KG1 (cell line): ENCODE data around the gene SHC4.
"Not testable (repeated sequence)": the region's sequence is repeated elsewhere in the genome, so short reads cannot be mapped to it uniquely, and the experiment has no call there.

Source experiments
- DNase-seq: peaks from one replicate; lab custom pipeline; 2025; lab: John Stamatoyannopoulos, UW

SHC4 gene, protein sequence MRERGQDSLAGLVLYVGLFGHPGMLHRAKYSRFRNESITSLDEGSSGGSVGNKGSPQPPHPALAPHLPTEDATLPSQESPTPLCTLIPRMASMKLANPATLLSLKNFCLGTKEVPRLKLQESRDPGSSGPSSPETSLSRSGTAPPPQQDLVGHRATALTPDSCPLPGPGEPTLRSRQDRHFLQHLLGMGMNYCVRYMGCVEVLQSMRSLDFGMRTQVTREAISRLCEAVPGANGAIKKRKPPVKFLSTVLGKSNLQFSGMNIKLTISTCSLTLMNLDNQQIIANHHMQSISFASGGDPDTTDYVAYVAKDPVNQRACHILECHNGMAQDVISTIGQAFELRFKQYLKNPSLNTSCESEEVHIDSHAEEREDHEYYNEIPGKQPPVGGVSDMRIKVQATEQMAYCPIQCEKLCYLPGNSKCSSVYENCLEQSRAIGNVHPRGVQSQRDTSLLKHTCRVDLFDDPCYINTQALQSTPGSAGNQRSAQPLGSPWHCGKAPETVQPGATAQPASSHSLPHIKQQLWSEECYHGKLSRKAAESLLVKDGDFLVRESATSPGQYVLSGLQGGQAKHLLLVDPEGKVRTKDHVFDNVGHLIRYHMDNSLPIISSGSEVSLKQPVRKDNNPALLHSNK

DNA sequence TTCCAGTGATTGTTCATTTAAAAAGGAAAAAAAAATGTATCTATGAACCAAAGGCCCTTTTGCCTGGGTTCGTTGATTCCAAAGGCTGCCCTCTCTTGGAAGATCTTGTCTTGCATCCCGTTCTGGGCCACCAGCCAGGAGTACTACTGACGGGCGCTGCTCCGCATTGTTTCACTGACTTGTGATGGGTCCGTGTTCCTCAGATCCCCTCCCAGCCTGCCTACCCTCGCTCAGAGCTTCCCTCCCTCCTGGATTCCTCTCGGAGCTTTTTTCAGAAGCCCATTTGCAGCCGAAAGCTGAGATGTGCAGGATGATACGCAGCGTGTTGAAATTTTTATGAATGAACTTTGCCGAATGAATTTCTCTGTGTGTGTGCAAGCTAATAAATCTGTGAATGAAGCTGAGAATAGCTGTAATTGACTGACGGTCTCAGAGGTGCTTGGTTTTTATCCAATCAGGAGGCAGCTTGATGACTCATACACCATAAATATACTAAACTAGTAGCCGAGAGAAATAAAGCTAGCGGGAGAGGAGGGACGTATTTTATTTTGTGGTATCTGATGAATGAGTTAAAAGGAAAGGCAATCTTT lies at the start of gene SHC4:
Gene SHC4, minus strand, starts transcription at position 396 of the 590 bp plus-strand sequence. CDS start 904 bp downstream, outside the sequence.
- DNase-seq: no peak

- DNase-seq: no peak
Measured at GRCh38 chr15:48999314-48999713, 35.6 kb upstream of the SHC4 start.

DNA sequence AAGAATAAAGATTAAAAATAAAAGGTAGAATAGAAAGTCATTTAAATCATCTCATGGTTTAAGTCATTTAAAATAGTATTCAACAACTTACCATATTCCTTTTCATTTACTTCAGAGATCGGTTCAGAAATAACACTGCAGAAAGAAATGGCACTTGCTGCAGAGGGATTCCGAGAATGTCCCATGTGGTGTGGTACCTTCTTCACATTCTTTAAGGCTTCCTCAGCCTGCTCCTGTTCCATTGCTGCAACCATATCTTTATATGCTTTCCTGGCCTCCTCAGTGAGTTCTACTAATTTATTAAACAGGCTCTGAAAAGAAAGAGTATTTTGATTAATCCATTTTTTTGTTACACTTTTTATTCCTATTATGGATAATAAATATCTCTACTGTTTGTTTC lies 32.6 kb upstream of the SHC4 start:
- no peak for DNase-seq

DNA sequence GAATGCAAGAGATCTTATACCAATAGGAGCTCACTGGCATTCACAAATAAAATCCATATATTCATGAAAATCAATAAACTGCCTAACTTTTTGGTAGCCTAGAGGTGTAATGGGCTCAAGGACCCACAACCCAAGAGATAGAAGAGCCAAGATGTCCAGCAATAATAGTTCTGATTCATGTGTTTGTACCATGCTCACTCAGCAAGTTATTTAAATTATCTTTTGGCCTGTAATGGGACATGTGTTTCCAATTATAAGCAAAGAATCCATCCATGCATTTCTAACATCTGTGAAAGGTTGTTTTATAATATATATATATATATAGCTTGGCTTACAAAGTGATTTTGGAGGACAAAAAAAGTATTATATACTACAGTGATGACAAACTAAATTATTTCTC lies 29.7 kb upstream of the SHC4 start:
- DNase-seq: no peak

GRCh38 chr15:48992545-48992944 lies 28.8 kb upstream of the SHC4 start:
- DNase-seq: no peak

DNA sequence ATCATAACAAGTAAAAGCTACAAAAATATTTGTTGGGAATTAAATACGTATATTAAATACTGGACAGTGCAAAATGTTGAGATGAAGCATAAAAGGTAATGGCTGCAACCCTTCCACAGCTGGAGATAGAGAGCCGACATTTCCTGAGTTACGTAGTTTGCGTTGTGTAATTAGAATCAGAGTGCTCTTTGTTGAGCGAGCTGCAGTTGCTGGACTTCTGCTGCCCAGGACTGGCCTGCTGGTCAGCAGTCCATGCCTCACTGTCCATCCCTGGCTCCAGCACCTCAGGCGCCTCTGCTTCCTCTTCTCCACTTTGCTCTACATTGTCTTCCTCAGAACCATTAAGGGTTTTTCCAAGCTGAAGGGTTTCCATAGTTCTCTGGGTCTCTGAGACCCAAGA lies 28.4 kb upstream of the SHC4 start:
- no peak for DNase-seq

DNA sequence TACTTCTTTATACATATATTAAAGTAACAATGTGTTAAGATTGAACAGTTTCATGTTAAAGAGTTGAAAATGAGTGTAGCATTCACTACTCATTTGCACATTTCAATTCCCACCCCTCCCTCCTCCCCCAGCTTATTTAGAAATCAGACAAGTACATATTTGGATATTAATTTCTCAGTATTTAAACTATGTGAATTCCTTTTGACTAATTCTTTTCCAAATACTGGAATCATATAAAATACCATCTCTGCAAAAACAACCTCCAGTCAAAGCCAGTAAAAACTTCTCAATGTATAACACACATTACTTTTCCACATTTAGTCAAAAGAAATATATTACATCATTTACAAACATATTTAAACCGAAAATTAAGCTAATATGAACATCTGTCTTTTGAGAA lies 25.5 kb upstream of the SHC4 start:
- no peak for DNase-seq

DNA sequence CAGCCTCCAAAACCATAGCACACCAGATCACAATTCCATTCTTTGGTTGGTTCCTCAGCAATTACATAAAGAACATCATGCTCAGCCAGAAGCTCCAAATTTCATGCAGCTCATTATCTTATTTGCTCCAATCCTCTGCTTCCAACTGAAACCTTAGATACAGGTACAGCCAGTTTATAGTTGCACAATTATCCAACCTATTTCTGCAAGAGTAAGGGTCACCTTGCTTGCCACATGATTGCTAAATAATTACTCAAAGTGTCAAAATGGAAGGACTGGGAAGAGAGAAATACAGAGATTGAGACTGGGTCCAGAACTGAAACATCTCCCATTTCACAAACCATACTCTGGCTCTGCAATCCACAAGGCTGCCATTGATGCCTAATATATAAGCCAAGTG lies 23.4 kb upstream of the SHC4 start:
- DNase-seq: no peak

DNA sequence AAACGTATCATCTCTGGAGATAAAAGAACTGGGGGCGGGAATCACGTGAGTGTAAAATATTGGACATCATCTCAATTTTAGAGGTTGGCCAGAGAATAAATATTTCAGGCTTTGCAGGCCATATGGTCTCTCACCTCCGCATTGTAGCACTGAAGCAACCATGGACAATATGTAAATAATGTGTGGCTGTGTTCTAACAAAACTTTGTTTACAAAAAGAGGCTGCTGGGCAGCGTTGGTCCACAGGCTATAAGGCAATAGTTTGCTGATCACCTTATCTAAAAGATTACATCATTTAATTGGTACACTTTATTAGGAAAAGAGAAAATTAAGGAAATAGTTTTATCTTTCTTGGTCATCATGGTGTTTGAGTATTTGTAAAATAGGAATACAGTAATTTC lies 22.5 kb upstream of the SHC4 start:
- DNase-seq: no peak

- DNase-seq: no peak
Measured at GRCh38 chr15:48985516-48985915, 21.8 kb upstream of the SHC4 start.

DNA sequence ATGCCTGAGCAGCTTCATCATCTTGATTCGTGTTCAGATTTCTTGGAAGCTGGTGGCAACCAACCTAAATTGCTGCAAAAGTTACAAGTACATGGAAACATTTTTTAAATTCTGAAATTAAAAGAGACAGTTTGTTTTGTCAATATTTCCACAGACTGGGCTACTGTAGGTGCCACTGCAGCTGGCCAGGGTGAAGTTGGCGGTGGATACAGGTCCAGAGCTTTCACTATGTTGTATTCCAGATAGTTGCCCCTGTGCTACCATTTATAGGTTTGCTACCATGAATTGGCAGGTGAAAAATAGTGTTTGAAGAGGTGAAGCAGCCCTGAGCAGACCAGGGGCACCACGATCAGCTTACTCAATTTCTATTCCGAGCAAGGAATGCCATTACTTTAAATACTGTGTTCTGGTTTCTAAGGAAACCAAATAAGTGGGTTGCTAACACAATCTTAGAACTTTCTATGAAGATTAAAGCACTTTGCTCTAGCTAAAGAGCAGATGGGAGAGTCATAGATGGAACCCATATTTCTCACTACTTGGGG lies 21.2 kb upstream of the SHC4 start:
- DNase-seq: no peak

DNA sequence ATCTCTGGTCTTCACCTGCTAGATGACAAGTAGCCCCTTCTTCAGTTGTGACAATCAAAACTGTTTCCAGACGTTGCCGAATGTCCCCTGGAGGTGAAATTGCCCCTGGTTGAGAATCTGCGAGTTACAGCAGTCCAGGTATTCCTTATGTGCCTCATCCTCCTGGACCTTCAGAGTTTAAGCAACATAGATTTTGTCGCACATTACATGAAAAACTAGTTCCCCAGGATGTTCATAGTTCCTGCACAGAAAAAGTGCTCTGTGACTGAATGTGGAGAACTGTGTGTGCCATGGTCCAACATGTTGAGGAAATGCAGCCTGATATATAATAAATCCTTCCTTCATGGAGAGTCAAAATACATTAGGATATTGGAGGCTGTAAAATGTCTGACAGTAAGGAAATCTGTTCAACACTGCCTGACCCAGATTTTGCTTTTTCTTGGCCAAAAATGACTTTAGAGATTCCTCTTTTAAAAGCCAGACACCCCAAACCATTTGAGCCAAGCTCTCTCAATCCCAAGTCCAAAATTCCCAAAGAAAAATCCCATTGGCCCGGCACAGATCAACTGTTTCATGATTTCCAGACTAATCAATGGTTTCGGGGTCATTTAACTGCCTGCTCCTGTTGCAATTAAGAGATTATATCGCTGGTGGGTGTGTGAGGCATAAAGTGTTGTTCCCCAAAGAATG lies 20.4 kb upstream of the SHC4 start:
- no peak for DNase-seq

DNA sequence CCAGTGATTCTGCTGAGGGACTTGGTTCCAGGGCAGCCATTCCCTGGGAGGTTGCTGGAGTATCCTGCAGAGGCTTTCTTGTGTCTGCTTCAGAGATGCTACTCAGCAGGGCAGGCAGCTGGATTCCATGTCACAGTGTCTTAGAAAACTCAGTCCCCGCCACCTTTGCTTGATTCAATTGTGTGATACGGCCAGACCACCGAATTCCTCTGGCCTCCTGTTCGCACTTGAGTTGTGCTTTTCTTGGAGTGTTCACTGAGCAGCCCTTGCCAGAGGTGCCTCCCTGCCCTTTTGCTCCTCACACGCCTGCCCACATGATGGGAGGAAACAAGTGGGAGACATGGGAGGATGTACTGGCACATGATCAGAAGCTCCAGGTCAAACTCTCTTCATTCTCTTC lies 19.6 kb upstream of the SHC4 start:
- no peak for DNase-seq

DNA sequence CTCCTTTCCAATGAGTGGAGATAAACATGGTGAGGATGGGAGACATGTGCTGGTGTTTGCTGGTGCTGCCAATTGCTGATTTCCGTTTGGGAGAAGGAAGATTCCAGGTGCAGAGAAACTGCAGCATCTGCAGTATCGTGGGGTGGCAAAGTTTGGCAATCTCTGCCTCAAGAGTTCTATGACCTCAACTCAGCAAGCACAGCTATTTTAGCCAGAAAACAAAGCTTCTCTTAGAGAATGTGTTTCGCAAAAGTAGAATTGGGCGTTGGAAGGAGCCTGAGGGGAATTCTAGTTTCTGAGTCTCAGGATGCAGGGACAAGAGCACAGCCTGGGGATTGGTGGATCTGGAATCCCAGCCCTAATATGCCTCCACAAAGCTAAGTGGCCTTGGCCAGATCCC lies 18.2 kb upstream of the SHC4 start:
- DNase-seq: no peak

GRCh38 chr15:48978638-48979037 lies 14.9 kb upstream of the SHC4 start:
- DNase-seq: no peak

- no peak for DNase-seq
Measured at GRCh38 chr15:48976444-48977088, 12.8 kb upstream of the SHC4 start.

- DNase-seq: peak; percentile 30
Measured at GRCh38 chr15:48975472-48976419, 12.0 kb upstream of the SHC4 start.

DNA sequence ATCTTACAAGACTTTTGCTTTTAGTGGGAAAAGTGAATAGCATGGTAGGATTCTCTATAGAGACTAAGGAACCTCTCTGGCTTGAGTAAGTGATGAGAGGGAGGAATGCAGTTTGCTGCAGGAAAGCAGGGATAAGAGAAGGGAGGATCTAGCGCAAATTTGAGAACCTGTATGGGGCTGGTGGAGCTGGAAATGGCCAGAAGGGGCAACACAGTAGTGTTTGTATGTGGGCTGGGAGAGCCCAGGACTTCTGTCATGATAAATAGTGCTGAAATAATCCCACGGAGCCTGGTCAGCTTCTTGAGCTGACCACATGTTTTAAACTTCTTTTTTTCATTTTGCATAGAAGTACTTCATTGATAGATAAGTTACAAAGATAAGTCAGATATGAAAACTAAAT lies 11.2 kb upstream of the SHC4 start:
- no peak for DNase-seq

GRCh38 chr15:48972750-48973503 lies 9.2 kb upstream of the SHC4 start:
- no peak for DNase-seq

DNA sequence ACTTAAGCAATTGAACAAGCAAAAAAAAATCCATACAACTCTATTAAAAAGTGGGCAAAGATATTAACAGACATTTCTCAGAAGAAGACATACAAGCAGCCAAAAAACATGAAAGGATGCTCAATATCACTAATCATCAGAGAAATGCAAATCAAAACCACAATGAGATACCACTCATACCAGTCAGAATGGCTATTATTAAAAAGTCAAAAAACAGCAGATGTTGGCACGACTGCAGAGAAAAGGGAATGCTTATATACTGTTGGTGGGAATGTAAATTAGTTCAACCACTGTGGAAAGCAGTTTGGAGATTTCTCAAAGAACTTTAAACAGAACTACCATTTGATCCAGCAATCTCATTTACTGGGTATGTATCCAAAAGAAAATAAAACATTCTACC lies 7.2 kb upstream of the SHC4 start:
- DNase-seq: not testable (repeated sequence)
